Mesenchymal stem cell (in vitro differentiated cells and primary cell): ENCODE measurements around the gene ZNF814.
"Not testable (repeated sequence)": the region's sequence is repeated elsewhere in the genome, so short reads cannot be mapped to it uniquely, and the experiment has no call there.

Experiments used
- DNase-seq: peaks from one replicate; pipeline ENCODE4 v3.0.0-alpha.2; 2013
- H2AFZ ChIP-seq: one replicate; pipeline ENCODE4 v1.6.1; 2013; ENCODE audit warnings: low read depth, mild to moderate bottlenecking, control low read depth, inconsistent platforms, low read length, moderate library complexity
- H2AK5ac ChIP-seq: 2 replicates; pipeline ENCODE4 v1.6.1; 2013; ENCODE audit warnings: low read length, moderate library complexity, mild to moderate bottlenecking, inconsistent platforms; ENCODE audit not compliant: severe bottlenecking
- H2BK120ac ChIP-seq: one replicate; pipeline ENCODE4 v1.6.1; 2013; ENCODE audit warnings: low read depth, mild to moderate bottlenecking, inconsistent platforms, low read length, moderate library complexity
- H2BK12ac ChIP-seq, 2 experiments: one replicate each; pipeline ENCODE4 v1.6.1; 2013; ENCODE audit warnings: inconsistent platforms in 2 of 2, low read length in 2 of 2, mild to moderate bottlenecking in 2 of 2, moderate library complexity in 2 of 2, control low read depth in 1 of 2
- H2BK15ac ChIP-seq: one replicate; pipeline ENCODE4 v1.6.1; 2013; ENCODE audit warnings: mild to moderate bottlenecking, low read depth, inconsistent platforms; ENCODE audit not compliant: poor library complexity, severe bottlenecking
- H2BK5ac ChIP-seq: 2 replicates; pipeline ENCODE4 v1.6.1; 2013; ENCODE audit warnings: low read depth, mild to moderate bottlenecking, low read length, control low read depth, inconsistent platforms; ENCODE audit not compliant: poor library complexity, severe bottlenecking
- H3K14ac ChIP-seq, 2 experiments: one replicate each; pipeline ENCODE4 v1.6.1; 2013; ENCODE audit warnings: inconsistent platforms in 2 of 2, low read length in 2 of 2, control low read depth in 1 of 2, mild to moderate bottlenecking in 1 of 2, moderate library complexity in 1 of 2
- H3K18ac ChIP-seq, 2 experiments: one replicate each; pipeline ENCODE4 v1.6.1; 2013; ENCODE audit warnings: inconsistent platforms in 2 of 2, low read length in 2 of 2, control low read depth in 1 of 2, low read depth in 1 of 2, mild to moderate bottlenecking in 1 of 2
- H3K23ac ChIP-seq, 2 experiments: one replicate each; pipeline ENCODE4 v1.6.1; 2013; ENCODE audit warnings: inconsistent platforms in 2 of 2, low read length in 2 of 2, mild to moderate bottlenecking in 2 of 2, moderate library complexity in 2 of 2, control low read depth in 1 of 2
- H3K27ac ChIP-seq: 2 replicates; pipeline ENCODE4 v1.5.1; 2013; ENCODE audit warnings: mild to moderate bottlenecking, moderate library complexity, low read length, control low read depth, inconsistent platforms; ENCODE audit not compliant: poor library complexity, severe bottlenecking
- H3K27me3 ChIP-seq, 2 experiments: 2 replicates each; pipeline versions ENCODE4 v1.6.1 to v1.7.0; 2013; ENCODE audit warnings: low read length in 2 of 2, mild to moderate bottlenecking in 2 of 2, moderate library complexity in 2 of 2, control low read depth in 1 of 2, inconsistent platforms in 1 of 2; ENCODE audit not compliant: control insufficient read depth in 1 of 2, insufficient read depth in 1 of 2
- H3K36me3 ChIP-seq, 2 experiments: 2 replicates each; pipeline versions ENCODE4 v1.6.1 to v1.7.0; 2013; ENCODE audit warnings: low read length in 2 of 2, control low read depth in 1 of 2, inconsistent platforms in 1 of 2, low read depth in 1 of 2, mild to moderate bottlenecking in 1 of 2; ENCODE audit not compliant: insufficient read depth in 2 of 2, control insufficient read depth in 1 of 2
- H3K4ac ChIP-seq, 2 experiments: one replicate each; pipeline ENCODE4 v1.6.1; 2013; ENCODE audit warnings: inconsistent platforms in 2 of 2, low read length in 2 of 2, mild to moderate bottlenecking in 2 of 2, moderate library complexity in 2 of 2, control low read depth in 1 of 2, low read depth in 1 of 2
- H3K4me1 ChIP-seq: 2 replicates; pipeline ENCODE4 v1.6.1; 2013; ENCODE audit warnings: low read depth, low read length, control low read depth; ENCODE audit not compliant: control insufficient read depth, insufficient read depth
- H3K4me2 ChIP-seq: 2 replicates; pipeline ENCODE4 v1.6.1; 2013; ENCODE audit warnings: low read length, mild to moderate bottlenecking, inconsistent platforms; ENCODE audit not compliant: poor library complexity, severe bottlenecking
- H3K4me3 ChIP-seq, 2 experiments: 2 replicates each; pipeline versions ENCODE4 v1.5.1 to v1.7.0; 2013; ENCODE audit warnings: low read length in 2 of 2, mild to moderate bottlenecking in 2 of 2, control low read depth in 1 of 2, low read depth in 1 of 2; ENCODE audit not compliant: insufficient read depth in 1 of 2
- H3K79me1 ChIP-seq: replicated peaks from 2 replicates; pipeline ENCODE4 v1.6.1; 2013; ENCODE audit warnings: mild to moderate bottlenecking, control low read depth, low read length, inconsistent platforms; ENCODE audit not compliant: poor library complexity, severe bottlenecking
- H3K9ac ChIP-seq: 2 replicates; pipeline ENCODE4 v1.7.0; 2013; ENCODE audit warnings: mild to moderate bottlenecking, low read length, moderate library complexity
- H3K9me3 ChIP-seq: 2 replicates; pipeline ENCODE4 v1.7.0; 2013; ENCODE audit warnings: mild to moderate bottlenecking, low read length; ENCODE audit not compliant: control insufficient read depth
- H4K8ac ChIP-seq: one replicate; pipeline ENCODE4 v1.6.1; 2013; ENCODE audit warnings: inconsistent platforms, mild to moderate bottlenecking, low read length, moderate library complexity
- H4K91ac ChIP-seq: one replicate; pipeline ENCODE4 v1.6.1; 2013; ENCODE audit warnings: mild to moderate bottlenecking, low read length, inconsistent platforms
- WGBS: methylation state at CpG from one replicate; pipeline ENCODE4 v1.1.7; 2013; ENCODE audit warnings: mixed read lengths; 5-methylcytosine and 5-hydroxymethylcytosine counted together

The ZNF814 gene

DNA sequence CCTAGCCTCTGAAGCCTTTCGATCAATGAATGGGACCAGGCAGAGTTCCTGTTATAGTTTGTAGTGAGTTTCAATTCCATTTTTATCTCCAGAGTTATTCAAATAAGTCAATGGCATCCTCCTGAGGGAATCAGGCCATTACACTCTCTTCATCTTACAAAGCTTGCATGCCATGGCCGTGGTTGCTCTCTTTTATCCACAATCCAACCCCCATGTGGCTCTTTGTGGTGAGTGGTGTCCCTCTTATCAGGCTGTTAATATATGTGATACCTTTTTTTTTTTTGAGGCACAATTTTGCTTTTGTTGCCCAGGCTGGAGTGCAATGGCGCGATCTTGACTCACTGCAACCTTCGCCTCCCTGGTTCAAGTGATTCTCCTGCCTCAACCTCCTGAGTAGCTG lies 51.8 kb downstream of the ZNF814 start:
- H2BK5ac ChIP-seq, H3K4me2 ChIP-seq, H2AFZ ChIP-seq, H3K9ac ChIP-seq, DNase-seq, H3K27me3 ChIP-seq, H3K18ac ChIP-seq, H3K9me3 ChIP-seq, H4K91ac ChIP-seq, H3K4me1 ChIP-seq, H3K4me3 ChIP-seq, H3K23ac ChIP-seq, H4K8ac ChIP-seq, H2AK5ac ChIP-seq, H3K4ac ChIP-seq, H3K79me1 ChIP-seq, H3K14ac ChIP-seq, H2BK120ac ChIP-seq, H2BK15ac ChIP-seq, H2BK12ac ChIP-seq, H3K27ac ChIP-seq: not testable (repeated sequence)
- WGBS, result 98% methylated on average over 3 of the region's 5 CpGs
- H3K36me3 ChIP-seq, result peaks cover under 1 to 31% of the 10 kb centered on the region in 2 experiments

DNA sequence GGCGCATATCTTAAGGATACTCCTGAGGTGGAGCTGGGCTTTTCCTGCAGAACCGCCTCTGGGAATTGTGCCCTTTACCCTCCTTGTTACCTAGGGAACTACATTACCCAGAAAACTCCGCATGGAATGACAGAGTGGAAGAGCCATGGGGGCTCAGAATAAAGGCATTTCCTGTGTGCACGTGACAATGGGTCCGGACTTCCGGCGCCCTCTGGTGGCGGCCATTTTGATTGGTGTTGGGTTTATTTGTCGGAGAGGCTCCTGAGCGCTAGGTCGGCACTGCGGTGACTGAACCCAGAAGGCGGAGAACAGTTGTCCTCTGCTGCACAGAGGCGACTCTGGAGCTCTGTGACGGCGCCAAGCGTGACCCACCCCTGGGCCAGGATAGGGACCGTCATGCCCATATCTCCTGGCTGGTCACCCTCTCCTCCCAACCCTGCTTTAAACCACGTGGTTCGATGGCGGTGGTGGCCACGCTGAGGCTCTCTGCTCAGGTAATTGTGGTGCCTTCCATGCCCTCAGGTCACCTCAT lies 58.7 kb downstream of the ZNF814 start, which contains the start of gene ZNF587B:
TSS of gene ZNF587B (plus strand) at position 229 of the 532 bp plus-strand sequence. CDS start at position 459, 230 bp downstream.
- H2BK5ac ChIP-seq, result no peak within 1 kb of the TSS
- peak within 1 kb of the TSS; percentile 52 to 62 for H3K4ac ChIP-seq
- WGBS, result 2% methylated on average over 21 of the region's 22 CpGs
- H2AK5ac ChIP-seq, result peak within 1 kb of the TSS; percentile 53
- H3K4me2 ChIP-seq, result peak within 1 kb of the TSS; percentile 64
- H3K23ac ChIP-seq, result peak within 1 kb of the TSS in 1 of 2 experiments; percentile 20
- peak within 1 kb of the TSS; percentile 79 for H4K8ac ChIP-seq
- H2AFZ ChIP-seq, result no peak within 1 kb of the TSS
- H4K91ac ChIP-seq, result peak within 1 kb of the TSS; percentile 79
- H2BK15ac ChIP-seq, result no peak within 1 kb of the TSS
- H3K14ac ChIP-seq, result peak within 1 kb of the TSS in 1 of 2 experiments; percentile 19
- H3K27me3 ChIP-seq, result no peaks in the 10 kb centered on the region
- peak within 1 kb of the TSS; percentile 48 to 70 for H3K18ac ChIP-seq
- peak; percentile 88 for DNase-seq
- no peak within 1 kb of the TSS for H2BK120ac ChIP-seq
- H3K36me3 ChIP-seq, result peaks cover 6 to 16% of the 10 kb centered on the region in 2 experiments
- H3K79me1 ChIP-seq, result peaks cover 5% of the 10 kb centered on the region
- H3K4me3 ChIP-seq, result peak within 1 kb of the TSS; percentile 58 to 68
- H3K9ac ChIP-seq, result peak within 1 kb of the TSS; percentile 72
- no peaks in the 10 kb centered on the region for H3K9me3 ChIP-seq
- H3K27ac ChIP-seq, result peak within 1 kb of the TSS; percentile 55
- H3K4me1 ChIP-seq, result peaks cover 13% of the 10 kb centered on the region
- peak within 1 kb of the TSS in 1 of 2 experiments; percentile 29 for H2BK12ac ChIP-seq

DNA sequence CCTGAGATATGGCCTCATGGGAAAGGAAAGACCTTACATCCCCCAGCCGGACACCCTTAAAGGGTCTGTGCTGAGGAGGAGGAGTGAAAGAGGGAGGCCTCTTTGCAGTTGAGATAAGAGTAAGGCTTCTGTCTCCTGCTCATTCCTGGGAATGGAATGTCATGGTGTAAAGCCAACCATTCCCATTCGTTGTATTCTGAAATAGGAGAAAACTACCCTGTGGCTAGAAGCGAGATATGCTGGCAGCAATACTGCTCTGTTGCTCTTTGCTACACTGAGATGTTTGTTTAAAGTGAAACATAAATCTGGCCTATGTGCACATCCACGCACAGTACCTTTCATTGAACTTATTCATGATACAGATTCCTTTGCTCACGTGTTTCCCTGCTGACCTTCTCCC lies 59.5 kb downstream of the ZNF814 start:
- Histone ChIP-seq H3K4me1 (peaks cover 14% of the 10 kb centered on the region), H3K27ac (no peak overlapping the region), H3K9me3 (no peaks in the 10 kb centered on the region), H3K79me1 (peaks cover 7% of the 10 kb centered on the region), H3K4ac (no peak overlapping the region), H2AFZ (no peak overlapping the region), H3K27me3 (no peaks in the 10 kb centered on the region), H2AK5ac (no peak overlapping the region), H2BK5ac (no peak overlapping the region), H2BK120ac (no peak overlapping the region), H3K9ac (no peak overlapping the region), H3K18ac (no peak overlapping the region), H4K91ac (no peak overlapping the region), H3K23ac (no peak overlapping the region), H3K14ac (no peak overlapping the region), H4K8ac (no peak overlapping the region), H2BK12ac (no peak overlapping the region), H3K4me2 (no peak overlapping the region), H3K4me3 (no peak overlapping the region), H2BK15ac (no peak overlapping the region), H3K36me3 (peaks cover 6 to 16% of the 10 kb centered on the region in 2 experiments)
- peak; percentile 33 for DNase-seq
- WGBS, result 69% methylated on average over 5 of the region's 5 CpGs

DNA sequence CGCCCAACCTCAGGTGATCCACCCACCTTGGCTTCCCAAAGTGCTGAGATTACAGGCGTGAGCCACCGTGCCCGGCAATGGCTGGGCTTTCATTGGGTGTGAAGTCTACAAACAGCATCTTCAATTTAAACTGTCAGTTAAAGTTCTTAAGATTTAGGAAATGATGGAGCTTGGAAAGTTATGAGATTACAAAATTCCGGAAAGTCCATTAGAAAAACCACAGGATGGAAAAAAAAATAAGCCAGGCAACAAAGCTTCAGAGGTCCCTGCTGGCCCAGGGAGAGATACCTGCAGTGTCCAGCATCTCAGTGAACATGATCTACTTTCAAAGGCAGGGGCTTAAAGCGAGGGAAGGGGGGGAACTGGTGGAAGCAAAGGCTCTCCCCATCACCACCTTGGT lies 63.3 kb downstream of the ZNF814 start:
- Histone ChIP-seq H3K9me3 (no peaks in the 10 kb centered on the region), H2BK12ac (no peak overlapping the region), H3K27me3 (no peaks in the 10 kb centered on the region), H4K8ac (no peak overlapping the region), H2BK120ac (no peak overlapping the region), H3K18ac (no peak overlapping the region), H3K79me1 (peaks cover 7% of the 10 kb centered on the region), H3K27ac (peak overlapping the region; percentile 14), H3K14ac (no peak overlapping the region), H2AFZ (no peak overlapping the region), H4K91ac (no peak overlapping the region), H3K4ac (no peak overlapping the region), H3K36me3 (peaks cover 9 to 30% of the 10 kb centered on the region in 2 experiments), H3K4me1 (peaks cover 16% of the 10 kb centered on the region), H2BK5ac (no peak overlapping the region), H2BK15ac (no peak overlapping the region), H3K4me2 (no peak overlapping the region), H3K9ac (no peak overlapping the region), H2AK5ac (no peak overlapping the region), H3K4me3 (no peak overlapping the region), H3K23ac (no peak overlapping the region)
- WGBS, result over 99% methylated on average over 5 of the region's 6 CpGs
- DNase-seq, result peak; percentile 50
